ENCODE results near the gene TMPRSS9.
"Not testable (repeated sequence)": the region's sequence is repeated elsewhere in the genome, so short reads cannot be mapped to it uniquely, and the experiment has no call there.

The TMPRSS9 gene

GRCh38 chr19:2362970-2363300, 2.9 kb downstream of the TMPRSS9 start:
- DNase-seq = no peak

DNA sequence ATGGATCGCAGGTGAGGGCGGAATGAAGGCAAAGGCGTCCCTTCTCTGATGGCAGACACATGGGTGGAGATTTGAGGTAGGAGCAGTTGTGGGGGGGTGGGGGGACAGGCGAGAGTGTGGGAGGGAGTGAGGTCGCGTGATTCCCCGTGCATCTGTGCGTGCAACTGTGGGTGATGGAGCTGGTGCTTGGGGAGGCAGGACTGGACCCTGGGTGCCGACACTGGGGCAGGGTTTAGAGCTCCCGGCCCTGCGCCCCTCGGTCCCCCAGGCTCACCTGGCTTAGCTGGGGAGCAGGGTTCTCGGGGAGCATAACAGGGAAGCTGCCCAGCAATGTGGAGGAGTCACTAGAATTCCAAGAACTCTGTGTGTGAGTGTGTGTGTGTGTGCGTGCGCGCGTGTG, 3.4 kb downstream of the TMPRSS9 start:
- DNase-seq = no peak

GRCh38 chr19:2365201-2365970, 5.3 kb downstream of the TMPRSS9 start:
- no peak for DNase-seq

- no peak for DNase-seq
Observed at GRCh38 chr19:2371656-2372055, 11.6 kb downstream of the TMPRSS9 start.

- DNase-seq = no peak
Observed at GRCh38 chr19:2372076-2372612, 12.1 kb downstream of the TMPRSS9 start.

- DNase-seq = no peak
Observed at GRCh38 chr19:2374808-2375207, 14.7 kb downstream of the TMPRSS9 start.

DNA sequence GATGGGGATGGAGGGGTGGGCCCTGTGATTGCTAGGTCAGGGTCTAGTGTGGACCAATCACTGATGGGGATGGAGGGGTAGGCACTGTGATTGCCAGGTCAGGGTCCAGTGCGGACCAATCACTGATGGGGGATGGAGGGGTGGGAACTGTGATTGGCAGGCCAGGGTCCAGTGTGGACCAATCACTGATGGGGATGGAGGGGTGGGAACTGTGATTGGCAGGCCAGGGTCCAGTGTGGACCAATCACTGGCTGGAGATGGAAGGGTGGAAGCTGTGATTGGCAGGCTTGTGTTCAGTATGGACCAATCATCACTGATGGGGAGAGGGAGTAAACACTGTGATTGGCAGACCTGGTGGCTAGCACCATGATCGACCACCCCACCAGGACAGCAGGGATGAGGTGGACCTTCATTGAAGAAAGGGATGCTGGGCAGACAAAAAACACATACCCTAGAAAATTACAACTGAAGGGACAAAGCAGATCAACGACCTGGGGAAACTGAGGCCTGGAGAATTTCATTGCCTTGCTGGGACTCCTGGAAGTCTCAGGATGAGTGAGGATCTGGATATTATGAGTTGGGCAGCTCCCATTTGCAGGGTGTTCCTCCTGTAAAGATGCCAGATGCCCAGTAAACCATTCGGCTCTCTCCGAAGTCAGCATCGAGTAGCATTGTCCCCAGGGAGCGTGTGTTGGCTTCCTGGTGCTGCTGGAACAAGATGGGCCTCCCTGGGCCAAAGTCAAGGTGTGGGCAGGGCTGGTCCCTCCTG, 15.5 kb downstream of the TMPRSS9 start:
- no peak for DNase-seq

- DNase-seq = no peak
Observed at GRCh38 chr19:2376784-2377519, 16.9 kb downstream of the TMPRSS9 start.

- DNase-seq = no peak
Observed at GRCh38 chr19:2380567-2380966, 20.5 kb downstream of the TMPRSS9 start.

DNA sequence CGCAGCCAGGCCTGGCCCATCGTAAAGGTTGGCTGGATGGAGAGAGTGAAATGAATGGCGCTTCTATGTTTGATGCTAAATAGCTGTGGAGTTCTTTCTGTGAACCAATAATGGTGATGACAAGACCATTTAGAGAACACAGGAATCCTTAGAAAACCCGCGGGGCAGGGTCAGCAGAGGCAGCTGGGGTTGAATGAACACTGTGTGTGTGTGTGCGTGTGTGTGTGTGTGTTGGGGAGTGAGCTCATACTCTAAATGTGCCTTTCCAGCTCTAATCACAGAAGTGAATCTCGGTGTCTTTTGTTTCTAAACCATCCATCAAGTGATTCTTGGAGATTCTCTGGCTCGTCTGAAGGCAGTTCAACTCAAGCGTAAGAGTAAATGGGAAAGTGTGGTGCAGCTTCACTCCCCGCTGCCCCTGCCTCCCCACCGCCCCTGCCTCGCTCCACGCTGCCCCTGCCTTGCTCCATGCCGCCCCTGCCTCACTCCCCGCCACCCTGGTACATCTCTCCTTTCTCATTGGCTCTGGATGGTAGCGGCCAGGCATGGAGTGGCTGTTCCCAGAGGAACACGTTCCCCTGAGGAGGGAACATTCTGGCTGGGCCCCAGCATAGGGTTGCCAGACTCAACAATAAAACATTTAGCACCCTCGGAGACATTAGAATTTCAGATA, 21.2 kb downstream of the TMPRSS9 start:
- DNase-seq = no peak

- DNase-seq = no peak
Observed at GRCh38 chr19:2382530-2383222, 22.6 kb downstream of the TMPRSS9 start.

DNA sequence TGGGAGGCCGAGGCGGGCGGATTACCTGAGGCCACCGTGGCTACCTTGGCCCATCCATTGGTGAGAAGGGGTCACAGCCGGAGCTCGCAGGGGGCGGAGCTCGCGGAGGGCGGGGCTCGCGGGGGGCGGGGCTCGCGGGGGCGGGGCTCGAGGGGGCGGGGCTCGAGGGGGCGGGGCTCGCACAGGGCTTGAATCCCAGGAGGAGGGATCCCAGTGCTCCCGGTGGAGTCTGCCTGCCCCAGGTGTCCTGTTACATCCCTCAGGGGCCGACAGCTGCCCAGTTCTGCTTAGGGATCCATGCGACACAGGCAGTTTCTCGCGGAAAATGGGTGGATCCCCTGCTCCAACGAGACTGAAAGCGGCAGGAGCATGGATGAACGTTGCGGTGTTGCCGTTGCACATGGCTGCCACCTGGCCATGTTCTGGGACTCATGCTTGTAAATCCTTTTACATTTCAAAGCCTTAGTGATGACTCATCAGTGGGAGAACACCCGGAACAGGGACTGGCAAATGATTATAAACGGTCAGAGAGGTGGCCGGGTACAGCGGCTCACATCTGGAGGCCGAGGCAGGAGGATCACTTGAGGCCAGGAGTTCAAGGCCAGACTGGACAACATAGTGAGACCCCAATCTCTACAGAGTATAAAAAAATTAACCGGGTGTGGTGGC, 25.1 kb downstream of the TMPRSS9 start:
- no peak for DNase-seq

GRCh38 chr19:2387367-2388288, 27.6 kb downstream of the TMPRSS9 start:
- no peak for DNase-seq

GRCh38 chr19:2389594-2389993, 29.5 kb downstream of the TMPRSS9 start:
- no peak for DNase-seq

DNA sequence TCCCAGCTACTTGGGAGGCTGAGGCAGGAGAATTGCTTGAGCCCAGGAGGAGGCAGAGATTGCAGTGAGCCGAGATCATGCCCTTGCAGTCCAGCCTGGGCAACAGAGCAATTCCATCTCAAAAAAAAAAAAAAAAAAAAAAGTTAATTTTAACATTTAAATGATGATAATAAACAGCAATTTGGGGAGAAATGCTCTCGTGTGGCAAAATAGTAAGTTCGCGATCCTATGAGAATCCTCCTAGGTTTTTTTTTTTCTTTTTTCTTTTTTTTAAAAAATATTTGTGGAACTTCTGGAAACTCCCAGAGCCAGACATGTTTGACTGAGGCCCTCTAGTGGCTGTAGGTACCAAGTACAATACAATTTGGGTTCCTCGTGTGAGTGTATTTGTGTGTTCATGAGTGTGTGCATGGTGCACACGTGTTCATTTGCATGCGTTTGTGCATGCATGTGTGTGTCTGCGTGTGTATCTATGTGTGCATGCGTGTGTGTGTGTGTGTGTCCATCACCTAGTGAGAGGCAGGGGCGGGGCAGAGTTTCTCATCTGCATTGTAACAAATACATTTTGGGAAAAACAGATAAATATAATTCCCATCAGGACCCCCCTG, 31.2 kb downstream of the TMPRSS9 start:
- DNase-seq = no peak

DNA sequence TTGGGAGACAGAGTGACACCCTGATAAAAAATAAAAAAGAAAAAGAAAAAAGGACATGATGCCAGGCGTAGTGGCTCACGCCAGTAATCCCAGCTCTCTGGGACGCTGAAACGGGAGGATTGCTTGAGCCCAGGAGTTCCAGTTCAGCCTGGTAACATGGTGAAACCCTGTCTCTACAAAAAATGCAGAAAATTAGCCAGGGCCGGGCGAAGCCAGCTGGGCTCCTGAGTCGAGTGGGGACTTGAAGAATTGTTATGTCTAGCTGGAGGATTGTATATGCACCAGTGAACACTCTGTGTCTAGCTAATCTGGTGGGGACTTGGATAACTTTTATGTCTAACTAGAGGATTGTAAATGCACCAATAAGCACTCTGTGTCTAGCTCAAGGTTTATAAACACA, 32.3 kb downstream of the TMPRSS9 start:
- DNase-seq = no peak

- DNase-seq = not testable (repeated sequence)
Observed at GRCh38 chr19:2392899-2393298, 32.8 kb downstream of the TMPRSS9 start.

DNA sequence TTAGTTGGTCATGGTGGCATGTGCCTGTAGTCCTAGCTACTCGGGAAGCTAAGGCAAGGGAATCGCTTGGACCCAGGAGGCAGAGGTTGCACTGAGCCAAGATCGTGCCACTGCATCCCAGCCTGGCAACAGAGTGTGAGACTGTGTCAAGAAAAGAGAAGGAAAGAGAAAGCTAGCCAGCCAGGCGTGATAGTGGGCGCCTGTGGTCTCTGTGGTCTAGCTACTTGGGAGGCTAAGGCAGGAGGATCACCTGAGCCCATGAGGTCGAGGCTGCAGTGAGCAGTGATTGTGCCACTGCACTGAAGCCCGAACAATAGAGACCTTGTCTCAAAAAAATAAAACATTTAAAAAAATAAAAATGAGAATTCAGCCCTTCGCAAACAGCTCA, 34.0 kb downstream of the TMPRSS9 start:
- no peak for DNase-seq

DNA sequence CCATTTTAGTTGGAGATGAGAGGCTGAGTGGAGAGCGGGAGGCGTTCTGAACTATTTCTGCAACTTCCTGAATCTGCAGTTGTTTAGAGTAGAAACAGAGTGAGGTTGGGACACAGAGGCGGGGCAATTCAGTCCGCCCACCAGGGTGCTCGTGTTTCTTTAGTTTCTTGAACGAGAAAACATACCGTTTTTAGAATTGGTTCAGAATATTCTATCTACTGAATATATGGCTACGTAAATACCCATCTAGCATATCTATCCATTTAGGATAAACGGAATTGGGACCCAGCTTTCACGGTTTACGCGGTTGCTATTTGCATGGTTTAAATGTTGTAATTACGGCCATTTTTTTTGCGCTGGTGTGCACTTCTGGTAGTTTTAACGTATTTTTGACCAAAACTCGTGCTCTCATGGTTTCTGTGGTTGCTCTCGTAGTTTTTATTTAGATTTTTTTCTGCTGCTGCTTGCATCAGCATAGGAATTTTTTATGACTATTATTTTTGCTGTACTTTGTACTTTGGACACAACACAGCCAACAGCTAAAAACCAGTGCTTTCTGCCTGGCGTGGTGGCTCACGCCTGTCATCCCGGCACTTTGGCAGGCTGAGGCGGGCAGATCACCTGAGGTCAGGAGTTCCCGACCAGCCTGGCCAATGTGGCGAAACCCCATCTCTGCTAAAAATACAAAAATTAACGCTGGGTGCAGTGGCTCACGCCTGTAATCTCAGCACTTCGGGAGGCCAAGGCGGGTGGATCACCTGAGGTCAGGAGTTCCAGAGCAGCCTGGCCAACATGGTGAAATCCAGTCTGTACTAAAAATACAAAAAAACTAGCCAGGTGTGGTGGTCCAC, 34.6 kb downstream of the TMPRSS9 start:
- no peak for DNase-seq

Data from activated CD4-positive, alpha-beta T cell treated with anti-CD3 and anti-CD28 coated beads for 1 hour (primary cell).